ENCODE results near the gene ITGB5. TPM values are rescaled to one million over a fixed set of nuclear protein-coding genes. Genes with fewer than 3 reads are reported as not detected.

Gene ITGB5
- total RNA-seq, 1 donor from 2014 or later = 95.1 TPM

GRCh38 chr3:124884474-124885101 lies 2.6 kb downstream of the ITGB5 start:
- H3K9me3 ChIP-seq = no peaks in the 10 kb centered on the region
- H3K36me3 ChIP-seq = no peaks in the 10 kb centered on the region
- no peak overlapping the region for H3K4me3 ChIP-seq
- TF ChIP-seq CTCF (IDR thresholded peaks at IDR 0.05) = no peak
- ATAC-seq = no peak
- no peaks in the 10 kb centered on the region for H3K27me3 ChIP-seq
- intact Hi-C loops (cut with DNase I) = no loop called here
- H3K27ac ChIP-seq = no peak overlapping the region
- peaks cover 21% of the 10 kb centered on the region for H3K4me1 ChIP-seq
- DNase-seq = no peak

GRCh38 chr3:124883766-124884473 lies 3.2 kb downstream of the ITGB5 start:
- no peak for TF ChIP-seq CTCF (IDR thresholded peaks at IDR 0.05)
- Histone ChIP-seq H3K27me3 (no peaks in the 10 kb centered on the region), H3K27ac (no peak overlapping the region), H3K4me1 (peaks cover 27% of the 10 kb centered on the region), H3K4me3 (no peak overlapping the region), H3K9me3 (no peaks in the 10 kb centered on the region), H3K36me3 (no peaks in the 10 kb centered on the region)
- DNase-seq (no peak), ATAC-seq (no peak)
- intact Hi-C loops (cut with DNase I) = no loop called here

GRCh38 chr3:124882816-124883747 lies 4.1 kb downstream of the ITGB5 start:
- H3K27ac ChIP-seq = no peak overlapping the region
- ATAC-seq (no peak), DNase-seq (no peak)
- no peak for TF ChIP-seq CTCF (IDR thresholded peaks at IDR 0.05)
- H3K4me1 ChIP-seq = peaks cover 36% of the 10 kb centered on the region
- no peaks in the 10 kb centered on the region for H3K9me3 ChIP-seq
- no peaks in the 10 kb centered on the region for H3K27me3 ChIP-seq
- no peaks in the 10 kb centered on the region for H3K36me3 ChIP-seq
- no peak overlapping the region for H3K4me3 ChIP-seq
- intact Hi-C loops (cut with DNase I) = no loop called here

GRCh38 chr3:124881976-124882697 lies 5.0 kb downstream of the ITGB5 start:
- no peak for DNase-seq
- no peaks in the 10 kb centered on the region for H3K36me3 ChIP-seq
- H3K27me3 ChIP-seq = no peaks in the 10 kb centered on the region
- no peak for TF ChIP-seq CTCF (IDR thresholded peaks at IDR 0.05)
- H3K4me1 ChIP-seq = peaks cover 44% of the 10 kb centered on the region
- ATAC-seq = no peak
- no peaks in the 10 kb centered on the region for H3K9me3 ChIP-seq
- no peak overlapping the region for H3K27ac ChIP-seq
- no peak overlapping the region for H3K4me3 ChIP-seq
- intact Hi-C loops (cut with DNase I) = no loop called here

- intact Hi-C loops (cut with DNase I) = no loop called here
- Histone ChIP-seq H3K27ac (peak overlapping the region; percentile 68), H3K9me3 (no peaks in the 10 kb centered on the region), H3K36me3 (no peaks in the 10 kb centered on the region), H3K4me1 (peaks cover 36% of the 10 kb centered on the region), H3K27me3 (no peaks in the 10 kb centered on the region), H3K4me3 (no peak overlapping the region)
- no peak for DNase-seq
- no peak for ATAC-seq
- no peak for TF ChIP-seq CTCF (IDR thresholded peaks at IDR 0.05)
These were observed 7.9 kb downstream of the ITGB5 start for GRCh38 chr3:124879337-124879680.
